Measurements from ENCODE around the gene KRTAP26-1.
A peak's percentile ranks its signal among the peaks of the same experiment; 100 is the strongest.

KRTAP26-1 gene

DNA sequence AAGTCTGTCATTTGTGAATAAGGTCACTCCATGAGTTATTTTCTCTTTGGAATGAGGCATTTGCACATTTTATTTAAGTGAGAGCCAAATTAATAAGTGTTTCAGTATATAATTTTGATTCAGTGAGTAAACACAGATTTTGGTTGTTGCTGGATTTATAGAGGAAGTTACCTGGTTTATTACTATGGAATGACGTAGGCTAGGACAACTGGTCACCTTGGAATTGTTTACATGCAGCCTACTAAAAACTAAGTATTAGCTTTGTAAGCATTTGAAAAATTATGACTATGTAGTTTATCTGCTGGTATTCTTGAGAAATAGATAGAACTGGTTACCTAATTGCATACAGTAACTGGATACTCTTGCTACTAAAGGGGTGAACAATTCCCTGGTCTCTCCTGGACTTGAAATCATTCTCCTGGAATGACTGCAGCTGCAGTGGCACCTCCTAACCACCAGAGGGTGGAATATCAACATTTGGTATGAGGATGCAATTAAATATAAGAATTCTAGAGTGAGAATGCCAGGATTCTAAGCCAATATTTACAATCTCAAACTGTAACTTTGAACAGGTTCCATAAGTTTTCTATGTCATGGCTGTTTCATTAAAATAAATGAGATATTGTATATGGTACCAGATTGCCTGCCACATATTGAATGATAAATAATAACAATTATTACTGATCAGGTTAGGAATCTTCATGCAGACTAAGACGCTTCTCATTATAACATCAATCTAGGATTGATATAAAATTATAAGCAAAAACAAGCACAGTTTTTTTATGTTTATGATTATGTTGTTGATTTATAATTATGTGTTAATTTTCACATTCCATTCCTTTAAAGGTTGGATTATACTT, 20.8 kb upstream of the KRTAP26-1 start:
- TF ChIP-seq, protein P1, sequence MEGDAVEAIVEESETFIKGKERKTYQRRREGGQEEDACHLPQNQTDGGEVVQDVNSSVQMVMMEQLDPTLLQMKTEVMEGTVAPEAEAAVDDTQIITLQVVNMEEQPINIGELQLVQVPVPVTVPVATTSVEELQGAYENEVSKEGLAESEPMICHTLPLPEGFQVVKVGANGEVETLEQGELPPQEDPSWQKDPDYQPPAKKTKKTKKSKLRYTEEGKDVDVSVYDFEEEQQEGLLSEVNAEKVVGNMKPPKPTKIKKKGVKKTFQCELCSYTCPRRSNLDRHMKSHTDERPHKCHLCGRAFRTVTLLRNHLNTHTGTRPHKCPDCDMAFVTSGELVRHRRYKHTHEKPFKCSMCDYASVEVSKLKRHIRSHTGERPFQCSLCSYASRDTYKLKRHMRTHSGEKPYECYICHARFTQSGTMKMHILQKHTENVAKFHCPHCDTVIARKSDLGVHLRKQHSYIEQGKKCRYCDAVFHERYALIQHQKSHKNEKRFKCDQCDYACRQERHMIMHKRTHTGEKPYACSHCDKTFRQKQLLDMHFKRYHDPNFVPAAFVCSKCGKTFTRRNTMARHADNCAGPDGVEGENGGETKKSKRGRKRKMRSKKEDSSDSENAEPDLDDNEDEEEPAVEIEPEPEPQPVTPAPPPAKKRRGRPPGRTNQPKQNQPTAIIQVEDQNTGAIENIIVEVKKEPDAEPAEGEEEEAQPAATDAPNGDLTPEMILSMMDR (IDR thresholded peaks at IDR 0.05; ENCODE audit: extremely low read depth, missing control alignments) = peak; percentile 47
- peak; percentile 4 for DNase-seq (ENCODE audit: low spot score)

- DNase-seq (ENCODE audit: low spot score) = no peak
- TF ChIP-seq, protein P1 (IDR thresholded peaks at IDR 0.05; ENCODE audit: extremely low read depth, missing control alignments) = no peak
Measured at GRCh38 chr21:30338717-30339116, 18.6 kb upstream of the KRTAP26-1 start.

- TF ChIP-seq, protein P1 (IDR thresholded peaks at IDR 0.05; ENCODE audit: extremely low read depth, missing control alignments) = no peak
- no peak for DNase-seq (ENCODE audit: low spot score)
Measured at GRCh38 chr21:30337772-30338171, 17.7 kb upstream of the KRTAP26-1 start.

DNA sequence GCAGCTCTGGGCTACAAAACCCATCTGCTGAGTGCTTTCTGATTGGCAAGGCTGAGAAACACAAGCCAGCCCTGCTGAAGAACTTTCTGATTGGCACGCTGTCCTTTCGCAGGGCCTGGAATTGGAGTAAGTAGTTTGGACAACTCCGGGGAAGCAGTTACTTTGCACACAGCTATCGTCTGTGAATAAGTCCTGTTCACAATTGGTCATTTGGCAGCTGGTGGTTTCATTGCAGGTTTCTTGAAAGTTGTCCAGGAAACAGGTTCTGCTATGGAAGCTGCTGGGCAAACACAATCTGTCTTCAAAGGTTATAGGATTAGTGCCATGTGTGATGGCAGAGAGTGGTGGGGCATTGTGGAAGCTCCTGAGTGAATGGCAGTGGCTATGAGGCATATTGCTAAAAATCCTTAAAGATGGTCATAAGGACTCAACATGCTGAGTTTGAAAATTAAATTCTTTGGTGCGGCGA, 17.2 kb upstream of the KRTAP26-1 start, which contains the start of gene KRTAP27-1:
TSS of gene KRTAP27-1 (minus strand) at position 419 of the 469 bp plus-strand sequence. CDS start at position 393, 26 bp downstream.
- TF ChIP-seq, protein P1 (IDR thresholded peaks at IDR 0.05; ENCODE audit: extremely low read depth, missing control alignments) = no peak
- DNase-seq (ENCODE audit: low spot score) = no peak

DNA sequence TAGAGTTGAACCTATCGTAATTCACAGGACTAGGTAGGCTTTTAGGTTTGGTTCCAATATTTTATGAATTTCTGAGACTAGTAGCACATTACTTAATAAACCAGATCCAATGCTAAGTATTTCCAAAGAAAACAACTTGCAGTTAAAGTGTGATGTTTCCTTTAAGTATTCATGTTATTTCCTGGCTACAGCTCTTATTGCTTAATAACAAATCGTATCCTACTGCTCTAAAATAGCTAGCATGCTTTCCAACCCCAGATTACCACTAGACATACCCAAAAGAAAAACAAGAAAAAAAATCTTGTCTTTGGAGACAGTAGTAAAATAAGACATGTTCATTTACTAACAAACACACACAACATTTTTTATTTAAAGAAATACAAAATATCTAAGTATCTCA, 16.5 kb upstream of the KRTAP26-1 start:
- TF ChIP-seq, protein P1 (IDR thresholded peaks at IDR 0.05; ENCODE audit: extremely low read depth, missing control alignments) = no peak
- DNase-seq (ENCODE audit: low spot score) = no peak

- DNase-seq (ENCODE audit: low spot score) = no peak
- TF ChIP-seq, protein P1 (IDR thresholded peaks at IDR 0.05; ENCODE audit: extremely low read depth, missing control alignments) = no peak
Measured at GRCh38 chr21:30333736-30334135, 13.6 kb upstream of the KRTAP26-1 start.

- TF ChIP-seq, protein P1 (IDR thresholded peaks at IDR 0.05; ENCODE audit: extremely low read depth, missing control alignments) = no peak
- DNase-seq (ENCODE audit: low spot score) = no peak
Measured at GRCh38 chr21:30332681-30333080, 12.6 kb upstream of the KRTAP26-1 start.

Data from GM20000 (cell line).